Smooth muscle cell (in vitro differentiated cells): ENCODE data around the gene CCDC137. TPM values are rescaled to one million over a fixed set of nuclear protein-coding genes. Genes with fewer than 3 reads are reported as not detected.

ENCODE experiments used
- DNase-seq: peaks from one replicate; lab custom pipeline; 2025; ENCODE audit not compliant: unreplicated experiment; lab: John Stamatoyannopoulos, UW
- H2AFZ ChIP-seq: fragments of 200-600 bp; sonication (generic); 2 replicates; pipeline ENCODE4 v1.6.0; 2016; ENCODE audit warnings: antibody characterized with exemption, low read depth, mild to moderate bottlenecking
- H3F3A ChIP-seq: fragments of 200-600 bp; sonication (generic); 2 replicates; pipeline ENCODE4 v1.6.0; 2017; ENCODE audit warnings: antibody characterized with exemption, low read depth
- H3K27ac ChIP-seq: fragments of 200-600 bp; sonication (generic); 2 replicates; pipeline ENCODE4 v1.5.1; 2016; ENCODE audit warnings: low read depth, mild to moderate bottlenecking
- H3K27me3 ChIP-seq: fragments of 200-600 bp; sonication (generic); 2 replicates; pipeline ENCODE4 v1.6.1; 2016; ENCODE audit warnings: low read depth, mild to moderate bottlenecking
- H3K36me3 ChIP-seq: fragments of 200-600 bp; sonication (generic); 2 replicates; pipeline ENCODE4 v1.5.1; 2016; ENCODE audit warnings: low read depth
- H3K4me1 ChIP-seq: fragments of 200-600 bp; sonication (generic); 2 replicates; pipeline ENCODE4 v1.5.1; 2016; ENCODE audit warnings: low read depth
- H3K4me2 ChIP-seq: fragments of 200-600 bp; sonication (generic); 2 replicates; pipeline ENCODE4 v1.6.0; 2016; ENCODE audit warnings: mild to moderate bottlenecking
- H3K4me3 ChIP-seq: fragments of 200-600 bp; sonication (generic); 2 replicates; pipeline ENCODE4 v1.5.1; 2016; ENCODE audit warnings: mild to moderate bottlenecking
- H3K79me2 ChIP-seq: fragments of 200-600 bp; sonication (generic); 2 replicates; pipeline ENCODE4 v1.6.0; 2016; ENCODE audit warnings: low read depth, mild to moderate bottlenecking
- H3K9ac ChIP-seq: fragments of 200-600 bp; sonication (generic); 2 replicates; pipeline ENCODE4 v1.6.0; 2016; ENCODE audit warnings: low read depth
- H3K9me3 ChIP-seq: fragments of 200-600 bp; sonication (generic); replicated peaks from 2 replicates; pipeline ENCODE4 v1.5.1; 2016; ENCODE audit warnings: low read depth
- H4K20me1 ChIP-seq: fragments of 200-600 bp; sonication (generic); 2 replicates; pipeline ENCODE4 v1.6.0; 2016; ENCODE audit warnings: low read depth
- CTCF ChIP-seq: fragments of 200-600 bp; sonication (generic); IDR thresholded peaks from 2 replicates; pipeline ENCODE4 v1.5.1; 2017; ENCODE audit warnings: borderline replicate concordance, mild to moderate bottlenecking, antibody characterized with exemption; ENCODE audit not compliant: insufficient read depth, poor library complexity, severe bottlenecking
- WGBS: methylation state at CpG from one replicate; pipeline ENCODE4 v1.1.7; 2016; ENCODE audit warnings: low lambda C conversion rate; 5-methylcytosine and 5-hydroxymethylcytosine counted together
- polyA plus RNA-seq: library from polyadenylated mRNA; unstranded; fragments of >200 nt; fragmentation: Nextera tagmentation; extraction: Ambion mirVana; gene quantifications from 2 replicates; pipeline ENCODE4 v1.2.1, GENCODE V29; 2016
- total RNA-seq: library from RNA; depleted of rRNA; stranded (reverse); fragments of >200 nt; gene quantifications from 2 replicates; pipeline ENCODE4 v1.2.3, GENCODE V29; 2014

CCDC137 gene
- total and polyA plus RNA-seq, 2 experiments from 2014 or later = 5.0 to 24.6 TPM

GRCh38 chr17:81705518-81706231 lies 39.1 kb downstream of the CCDC137 start:
- Histone ChIP-seq H3K9me3 (no peaks in the 10 kb centered on the region), H4K20me1 (peaks cover 19% of the 10 kb centered on the region), H3K4me3 (no peak overlapping the region), H3K4me1 (peaks cover 23% of the 10 kb centered on the region), H3K36me3 (no peaks in the 10 kb centered on the region), H2AFZ (no peak overlapping the region), H3K4me2 (no peak overlapping the region), H3K27ac (no peak overlapping the region), H3K27me3 (no peaks in the 10 kb centered on the region), H3K9ac (no peak overlapping the region), H3K79me2 (peaks cover 39% of the 10 kb centered on the region), H3F3A (no peaks in the 10 kb centered on the region)
- no peak for TF ChIP-seq CTCF
- no peak for DNase-seq
- WGBS = 98% methylated on average over 30 of the region's 30 CpGs

- Histone ChIP-seq H3K9ac (no peak overlapping the region), H4K20me1 (peaks cover 13% of the 10 kb centered on the region), H2AFZ (no peak overlapping the region), H3K79me2 (peaks cover 34% of the 10 kb centered on the region), H3K27ac (no peak overlapping the region), H3K4me1 (peaks cover 29% of the 10 kb centered on the region), H3K4me3 (no peak overlapping the region), H3F3A (peaks cover 3% of the 10 kb centered on the region), H3K27me3 (no peaks in the 10 kb centered on the region), H3K36me3 (no peaks in the 10 kb centered on the region), H3K4me2 (no peak overlapping the region), H3K9me3 (no peaks in the 10 kb centered on the region)
- TF ChIP-seq CTCF = no peak
- no peak for DNase-seq
- 97% methylated on average over 17 of the region's 17 CpGs for WGBS
Observed at GRCh38 chr17:81706232-81706611, 39.7 kb downstream of the CCDC137 start.

GRCh38 chr17:81706757-81707624 lies 40.5 kb downstream of the CCDC137 start:
- Histone ChIP-seq H3K27me3 (no peaks in the 10 kb centered on the region), H3K9me3 (no peaks in the 10 kb centered on the region), H3K9ac (no peak overlapping the region), H3K79me2 (peaks cover 26% of the 10 kb centered on the region), H3K4me2 (no peak overlapping the region), H4K20me1 (peaks cover 6% of the 10 kb centered on the region), H3K4me1 (peaks cover 30% of the 10 kb centered on the region), H3F3A (peaks cover 5% of the 10 kb centered on the region), H3K27ac (no peak overlapping the region), H3K4me3 (no peak overlapping the region), H2AFZ (no peak overlapping the region), H3K36me3 (no peaks in the 10 kb centered on the region)
- 98% methylated on average over 52 of the region's 54 CpGs for WGBS
- no peak for TF ChIP-seq CTCF
- DNase-seq = no peak
